Panc1 (cell line): ENCODE data around the gene RRP7A. TPM values are rescaled to one million over a fixed set of nuclear protein-coding genes. Genes with fewer than 3 reads are reported as not detected.

ENCODE experiments used
- ATAC-seq: fragments of 200-7000 bp; cut with Tn5 transposase; 2 replicates; pipeline ENCODE4 v1.9.1; 2020; ENCODE audit warnings: mild to moderate bottlenecking, moderate library complexity
- BruUV-seq: library from RNA; stranded (reverse); fragments of 400-500 nt; replicated peaks from 2 replicates; lab custom pipeline; 2021; lab: Mats Ljungman, UMichigan
- CTCF ChIA-PET: fragments of 300-600 bp; sonication (Branson Sonifier 250); formaldehyde crosslinking; loops from one replicate; lab custom pipeline; 2022; ENCODE audit warnings: antibody characterized with exemption; lab: Charles Lee
- POLR2A ChIA-PET: fragments of 300-600 bp; sonication (Branson Sonifier 250); formaldehyde crosslinking; loops from one replicate; lab custom pipeline; 2022; ENCODE audit warnings: antibody characterized with exemption; lab: Charles Lee
- DNase-seq: peaks from one replicate; pipeline ENCODE4 v3.0.0-alpha.2; 2010; ENCODE audit warnings: low read depth, low spot score
- H3K27ac ChIP-seq: 2 replicates; pipeline ENCODE4 v1.5.1; 2011; ENCODE audit warnings: mild to moderate bottlenecking, low read length, inconsistent platforms
- H3K27me3 ChIP-seq: fragments of 200-500 bp; sonication (Bioruptor generic); 2 replicates; pipeline ENCODE4 v1.6.0; 2014; ENCODE audit warnings: low read length, inconsistent platforms; ENCODE audit not compliant: control insufficient read depth, insufficient read depth
- H3K36me3 ChIP-seq: fragments of 200-500 bp; sonication (Bioruptor generic); 2 replicates; pipeline ENCODE4 v1.5.1; 2014; ENCODE audit warnings: inconsistent platforms, mild to moderate bottlenecking, low read length, moderate library complexity; ENCODE audit not compliant: control insufficient read depth, insufficient read depth
- H3K4me1 ChIP-seq: 2 replicates; pipeline ENCODE4 v1.5.1; 2011; ENCODE audit warnings: inconsistent platforms, mild to moderate bottlenecking, low read length, moderate library complexity; ENCODE audit not compliant: control insufficient read depth, insufficient read depth
- H3K4me3 ChIP-seq, 2 experiments: 2 replicates each; pipeline ENCODE4 v1.5.1; 2011 to 2012; ENCODE audit warnings: low read depth in 2 of 2, low read length in 2 of 2, mild to moderate bottlenecking in 2 of 2, inconsistent platforms in 1 of 2, moderate library complexity in 1 of 2
- H3K9me3 ChIP-seq: fragments of 200-500 bp; sonication (Bioruptor generic); 2 replicates; pipeline ENCODE4 v1.5.1; 2014; ENCODE audit warnings: low read depth, mild to moderate bottlenecking, inconsistent platforms, low read length, moderate library complexity; ENCODE audit not compliant: control insufficient read depth, insufficient read depth
- CTCF ChIP-seq: fragments of 450-650 bp; IDR thresholded peaks from 2 replicates; pipeline ENCODE4 v1.5.1; 2017; ENCODE audit warnings: mild to moderate bottlenecking
- REST ChIP-seq, 2 experiments: IDR thresholded peaks; 2 replicates each; pipeline ENCODE4 v1.6.1; 2011 to 2012; ENCODE audit warnings: low read depth in 2 of 2, control low read depth in 1 of 2, low read length in 1 of 2, mild to moderate bottlenecking in 1 of 2, moderate library complexity in 1 of 2; ENCODE audit not compliant: insufficient read depth in 1 of 2
- SIN3A ChIP-seq: IDR thresholded peaks from 2 replicates; pipeline ENCODE4 v1.6.1; 2012; ENCODE audit warnings: low read depth, mild to moderate bottlenecking, low read length, moderate library complexity, borderline replicate concordance; ENCODE audit not compliant: insufficient read depth
- TCF7L2 ChIP-seq: IDR thresholded peaks from 2 replicates; pipeline ENCODE4 v1.6.1; 2011; ENCODE audit warnings: mild to moderate bottlenecking, low read depth, low read length, inconsistent platforms
- in situ Hi-C: cut with HindIII; loops from 2 replicates; pipeline ENCODE4 v1.10.0; 2016; ENCODE audit warnings: low sequenced_read_pairs, low pct_unique_long_range_greater_than_20kb
- intact Hi-C: fragments of 100-400 bp; cut with micrococcal nuclease; formaldehyde crosslinking; loops from one replicate; pipeline ENCODE4 v1.10.0; 2022; ENCODE audit not compliant: unreplicated experiment
- total RNA-seq: library from RNA; stranded (reverse); gene quantifications from one replicate; pipeline ENCODE4 v1.2.1, GENCODE V29; 2021; ENCODE audit not compliant: unreplicated experiment

RRP7A gene
- total RNA-seq, 1 experiment from 2014 or later, result 29.8 TPM

- H3K4me3 ChIP-seq, result no peak overlapping the region
- DNase-seq, result no peak
- H3K4me1 ChIP-seq, result no peaks in the 10 kb centered on the region
- no peak for ATAC-seq
- intact Hi-C loops (no loop called here), in situ Hi-C loops (no loop called here)
- TF ChIP-seq SIN3A (no peak), CTCF (no peak), TCF7L2 (no peak), REST (IDR thresholded peaks at IDR 0.05; ENCODE audit: insufficient read depth in 1 of 2, low read depth in 2 of 2, low read length in 1 of 2) (no peak)
- ChIA-PET POLR2A (no interaction called here), CTCF (no interaction called here)
- H3K36me3 ChIP-seq, result no peaks in the 10 kb centered on the region
- no peak overlapping the region for H3K27ac ChIP-seq
- no peaks in the 10 kb centered on the region for H3K27me3 ChIP-seq
- no peaks in the 10 kb centered on the region for H3K9me3 ChIP-seq
- no TSS peak for BruUV-seq
Measured at GRCh38 chr22:42471441-42471840, 48.2 kb downstream of the RRP7A start.

GRCh38 chr22:42470366-42471082 lies 49.1 kb downstream of the RRP7A start:
- ATAC-seq (no peak), DNase-seq (no peak)
- H3K4me3 ChIP-seq, result no peak overlapping the region
- ChIA-PET POLR2A (no interaction called here), CTCF (no interaction called here)
- no peaks in the 10 kb centered on the region for H3K4me1 ChIP-seq
- in situ Hi-C loops (no loop called here), intact Hi-C loops (no loop called here)
- H3K27ac ChIP-seq, result no peak overlapping the region
- BruUV-seq, result no TSS peak
- no peaks in the 10 kb centered on the region for H3K9me3 ChIP-seq
- no peak for TF ChIP-seq TCF7L2
- no peaks in the 10 kb centered on the region for H3K27me3 ChIP-seq
- H3K36me3 ChIP-seq, result no peaks in the 10 kb centered on the region

DNA sequence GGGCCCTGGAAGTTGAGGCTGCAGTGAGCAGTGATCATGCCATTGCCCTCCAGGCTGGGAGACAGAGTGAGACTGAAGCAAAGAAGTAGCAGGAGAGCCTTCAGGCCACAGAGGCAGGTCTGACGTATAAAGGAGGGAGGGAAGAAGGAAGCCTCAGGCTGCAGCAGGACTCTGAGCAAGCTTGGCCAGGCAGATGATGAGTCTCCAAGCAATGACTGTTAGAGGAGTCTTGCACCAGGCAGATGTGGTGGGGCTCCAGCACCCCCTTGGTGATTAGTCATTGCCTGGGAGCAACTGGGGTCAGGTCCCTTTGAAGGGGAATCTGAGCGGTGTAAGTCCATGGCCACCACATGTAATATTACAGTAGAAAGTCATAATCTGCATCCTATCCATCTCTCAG lies 50.8 kb downstream of the RRP7A start:
- Histone ChIP-seq H3K9me3 (no peaks in the 10 kb centered on the region), H3K4me1 (no peaks in the 10 kb centered on the region), H3K27ac (no peak overlapping the region), H3K36me3 (no peaks in the 10 kb centered on the region), H3K4me3 (no peak overlapping the region), H3K27me3 (no peaks in the 10 kb centered on the region)
- CTCF ChIA-PET, result no interaction called here
- intact Hi-C loops, result no loop called here
- TF ChIP-seq TCF7L2 (no peak), SIN3A (no peak), CTCF (no peak)
- DNase-seq, result no peak
- no peak for ATAC-seq
- in situ Hi-C loops, result no loop called here
- POLR2A ChIA-PET, result no interaction called here
- BruUV-seq, result no TSS peak
